ENCODE results near the gene C12orf75.

GRCh38 chr12:105391231-105391630, 60.7 kb downstream of the C12orf75 start:
- TF ChIP-seq CTCF (IDR thresholded peaks at IDR 0.05) (no peak), POLR2A (IDR thresholded peaks at IDR 0.05) (no peak)

All from thyroid gland (tissue), 4 donors.